ENCODE measurements around the gene GBE1. TPM values are rescaled to one million over a fixed set of nuclear protein-coding genes. Genes with fewer than 3 reads are reported as not detected.
"Not testable (repeated sequence)": the region's sequence is repeated elsewhere in the genome, so short reads cannot be mapped to it uniquely, and the experiment has no call there.

GBE1 gene
- total RNA-seq (35.5 TPM), polyA plus RNA-seq (32.6 TPM)

GRCh38 chr3:81760924-81761903 lies at the start of gene GBE1:
Gene GBE1, minus strand, starts transcription at chr3:81761645. Its CDS starts 128 bp downstream, at chr3:81761517.
- under 1% methylated on average over 88 of the region's 88 CpGs for WGBS
- Histone ChIP-seq H3K4me1 (ENCODE audit: insufficient read depth) (no peaks in the 10 kb centered on the region), H3K36me3 (ENCODE audit: insufficient read depth) (peaks cover 3% of the 10 kb centered on the region), H3K4me3 (ENCODE audit: low read depth, low read length) (peak within 1 kb of the TSS; percentile 58), H3K27ac (ENCODE audit: low read depth) (peak within 1 kb of the TSS; percentile 99)
- peak; percentile 77 for DNase-seq (ENCODE audit: extremely low spot score)

GRCh38 chr3:81808900-81809299 lies 47.5 kb upstream of the GBE1 start:
- Histone ChIP-seq H3K4me1 (ENCODE audit: insufficient read depth) (no peaks in the 10 kb centered on the region), H3K36me3 (ENCODE audit: insufficient read depth) (no peaks in the 10 kb centered on the region), H3K4me3 (ENCODE audit: low read depth, low read length) (no peak overlapping the region), H3K27ac (ENCODE audit: low read depth) (no peak overlapping the region)
- WGBS = 56% methylated on average over 2 of the region's 2 CpGs
- no peak for DNase-seq (ENCODE audit: extremely low spot score)

GRCh38 chr3:81799403-81799802 lies 38.0 kb upstream of the GBE1 start:
- no peak for DNase-seq (ENCODE audit: extremely low spot score)

GRCh38 chr3:81793410-81793809 lies 32.0 kb upstream of the GBE1 start:
- Histone ChIP-seq H3K4me3 (ENCODE audit: low read depth, low read length) (no peak overlapping the region), H3K27ac (ENCODE audit: low read depth) (no peak overlapping the region), H3K36me3 (ENCODE audit: insufficient read depth) (no peaks in the 10 kb centered on the region), H3K4me1 (ENCODE audit: insufficient read depth) (no peaks in the 10 kb centered on the region)
- no peak for DNase-seq (ENCODE audit: extremely low spot score)

More at GRCh38 chr3:81799403-81799802, 38.0 kb upstream of the GBE1 start:
- 41% methylated on average over 4 of the region's 4 CpGs for WGBS
- Histone ChIP-seq H3K27ac (ENCODE audit: low read depth) (no peak overlapping the region), H3K4me1 (ENCODE audit: insufficient read depth) (no peaks in the 10 kb centered on the region), H3K36me3 (ENCODE audit: insufficient read depth) (no peaks in the 10 kb centered on the region), H3K4me3 (ENCODE audit: low read depth, low read length) (no peak overlapping the region)

- WGBS = 34% methylated on average over 3 of the region's 3 CpGs
- H3K4me3 ChIP-seq (ENCODE audit: low read depth, low read length) = no peak overlapping the region
- H3K27ac ChIP-seq (ENCODE audit: low read depth) = no peak overlapping the region
- no peaks in the 10 kb centered on the region for H3K4me1 ChIP-seq (ENCODE audit: insufficient read depth)
- DNase-seq (ENCODE audit: extremely low spot score) = no peak
- no peaks in the 10 kb centered on the region for H3K36me3 ChIP-seq (ENCODE audit: insufficient read depth)
These were observed 28.7 kb upstream of the GBE1 start for GRCh38 chr3:81790117-81790516.

GRCh38 chr3:81789691-81790090 lies 28.2 kb upstream of the GBE1 start:
- H3K27ac ChIP-seq (ENCODE audit: low read depth) = no peak overlapping the region
- H3K4me3 ChIP-seq (ENCODE audit: low read depth, low read length) = no peak overlapping the region
- H3K36me3 ChIP-seq (ENCODE audit: insufficient read depth) = no peaks in the 10 kb centered on the region
- no peaks in the 10 kb centered on the region for H3K4me1 ChIP-seq (ENCODE audit: insufficient read depth)
- no peak for DNase-seq (ENCODE audit: extremely low spot score)

- H3K36me3 ChIP-seq (ENCODE audit: insufficient read depth) = no peaks in the 10 kb centered on the region
- no peak overlapping the region for H3K4me3 ChIP-seq (ENCODE audit: low read depth, low read length)
- H3K27ac ChIP-seq (ENCODE audit: low read depth) = no peak overlapping the region
- 26% methylated on average over 2 of the region's 2 CpGs for WGBS
- H3K4me1 ChIP-seq (ENCODE audit: insufficient read depth) = no peaks in the 10 kb centered on the region
- no peak for DNase-seq (ENCODE audit: extremely low spot score)
These were observed 27.2 kb upstream of the GBE1 start for GRCh38 chr3:81788610-81789009.

- H3K4me3 ChIP-seq (ENCODE audit: low read depth, low read length) = no peak overlapping the region
- no peak overlapping the region for H3K27ac ChIP-seq (ENCODE audit: low read depth)
- no peak for DNase-seq (ENCODE audit: extremely low spot score)
- H3K4me1 ChIP-seq (ENCODE audit: insufficient read depth) = no peaks in the 10 kb centered on the region
- H3K36me3 ChIP-seq (ENCODE audit: insufficient read depth) = no peaks in the 10 kb centered on the region
- WGBS = 75% methylated on average over 2 of the region's 2 CpGs
These were observed 26.6 kb upstream of the GBE1 start for GRCh38 chr3:81788044-81788443.

GRCh38 chr3:81782585-81782984 lies 21.1 kb upstream of the GBE1 start:
- no peaks in the 10 kb centered on the region for H3K36me3 ChIP-seq (ENCODE audit: insufficient read depth)
- WGBS = 29% methylated on average over 3 of the region's 3 CpGs
- no peaks in the 10 kb centered on the region for H3K4me1 ChIP-seq (ENCODE audit: insufficient read depth)
- no peak for DNase-seq (ENCODE audit: extremely low spot score)
- H3K27ac ChIP-seq (ENCODE audit: low read depth) = no peak overlapping the region
- H3K4me3 ChIP-seq (ENCODE audit: low read depth, low read length) = no peak overlapping the region

GRCh38 chr3:81778678-81779182 lies 17.3 kb upstream of the GBE1 start:
- Histone ChIP-seq H3K4me1 (ENCODE audit: insufficient read depth) (no peaks in the 10 kb centered on the region), H3K27ac (ENCODE audit: low read depth) (no peak overlapping the region), H3K36me3 (ENCODE audit: insufficient read depth) (no peaks in the 10 kb centered on the region), H3K4me3 (ENCODE audit: low read depth, low read length) (no peak overlapping the region)
- WGBS = 33% methylated on average over 4 of the region's 4 CpGs
- no peak for DNase-seq (ENCODE audit: extremely low spot score)

- H3K4me1 ChIP-seq (ENCODE audit: insufficient read depth) = no peaks in the 10 kb centered on the region
- no peak overlapping the region for H3K4me3 ChIP-seq (ENCODE audit: low read depth, low read length)
- WGBS = 77% methylated on average over 2 of the region's 2 CpGs
- no peak overlapping the region for H3K27ac ChIP-seq (ENCODE audit: low read depth)
- DNase-seq (ENCODE audit: extremely low spot score) = no peak
- H3K36me3 ChIP-seq (ENCODE audit: insufficient read depth) = no peaks in the 10 kb centered on the region
These were observed 15.2 kb upstream of the GBE1 start for GRCh38 chr3:81776643-81777042.

- no peaks in the 10 kb centered on the region for H3K4me1 ChIP-seq (ENCODE audit: insufficient read depth)
- DNase-seq (ENCODE audit: extremely low spot score) = no peak
- H3K27ac ChIP-seq (ENCODE audit: low read depth) = no peak overlapping the region
- no peaks in the 10 kb centered on the region for H3K36me3 ChIP-seq (ENCODE audit: insufficient read depth)
- H3K4me3 ChIP-seq (ENCODE audit: low read depth, low read length) = no peak overlapping the region
- 91% methylated on average over 3 of the region's 3 CpGs for WGBS
These were observed 9.3 kb upstream of the GBE1 start for GRCh38 chr3:81770710-81771109.

GRCh38 chr3:81769299-81769698 lies 7.9 kb upstream of the GBE1 start:
- WGBS = 49% methylated on average over 2 of the region's 2 CpGs
- Histone ChIP-seq H3K4me1 (ENCODE audit: insufficient read depth) (no peaks in the 10 kb centered on the region), H3K4me3 (ENCODE audit: low read depth, low read length) (no peak overlapping the region), H3K27ac (ENCODE audit: low read depth) (no peak overlapping the region), H3K36me3 (ENCODE audit: insufficient read depth) (no peaks in the 10 kb centered on the region)
- no peak for DNase-seq (ENCODE audit: extremely low spot score)

GRCh38 chr3:81767250-81767859 lies 5.9 kb upstream of the GBE1 start:
- H3K4me1 ChIP-seq (ENCODE audit: insufficient read depth); H3K36me3 ChIP-seq (ENCODE audit: insufficient read depth); H3K4me3 ChIP-seq (ENCODE audit: low read depth, low read length); H3K27ac ChIP-seq (ENCODE audit: low read depth); DNase-seq (ENCODE audit: extremely low spot score): not testable (repeated sequence)
- 96% methylated on average over 47 of the region's 47 CpGs for WGBS

All from urinary bladder (tissue), 4 donors.